HepG2 (cell line): Measurements from ENCODE around the gene PHTF2. TPM values are rescaled to one million over a fixed set of nuclear protein-coding genes. Genes with fewer than 3 reads are reported as not detected.

Source experiments
- ATAC-seq: fragments of 200-7000 bp; cut with Tn5 transposase; 3 replicates; pipeline ENCODE4 v1.9.1; 2020; ENCODE audit warnings: mild to moderate bottlenecking, moderate library complexity
- BruUV-seq: library from RNA; stranded (reverse); fragments of 400-500 nt; replicated peaks from 2 replicates; lab custom pipeline; 2021; lab: Mats Ljungman, UMichigan
- CTCF ChIA-PET: fragments of 300-600 bp; formaldehyde crosslinking; extraction: SDS; loops from one replicate; lab custom pipeline; 2021; ENCODE audit warnings: low total read pairs, inconsistent platforms, low intra/inter-chr PET ratio; lab: Yijun Ruan, JAX
- POLR2A ChIA-PET: fragments of 350-600 bp; sonication (Branson Sonifier 250); formaldehyde crosslinking; loops from one replicate; lab custom pipeline; 2020; ENCODE audit warnings: antibody characterized with exemption, inconsistent platforms; lab: Yijun Ruan, JAX
- DNase-seq: peaks from one replicate; pipeline ENCODE4 v3.0.0-alpha.2; 2015; ENCODE audit warnings: low spot score
- FAIRE-seq: peaks from 3 replicates; lab custom pipeline; 2011; peaks lifted over from hg19 to GRCh38; lab: Jason Lieb, UNC
- H2AFZ ChIP-seq: one replicate; pipeline ENCODE4 v1.6.1; 2011; ENCODE audit warnings: low read length, inconsistent platforms
- H3K27ac ChIP-seq: fragments of 300-600 bp; 3 replicates; pipeline ENCODE4 v1.8.0; 2011; ENCODE audit warnings: mixed run types, mild to moderate bottlenecking, mixed read lengths, low read length, inconsistent platforms; ENCODE audit not compliant: insufficient read depth; ENCODE audit errors: extremely low read length
- H3K27me3 ChIP-seq, 2 experiments: fragments of 200-600 bp in 1 of 2; 2 replicates in 1 of 2; 3 replicates in 1 of 2; pipeline versions ENCODE4 v1.6.0 to v1.8.0; 2011; ENCODE audit warnings: low read length in 2 of 2, mild to moderate bottlenecking in 2 of 2, moderate library complexity in 2 of 2, inconsistent platforms in 1 of 2; ENCODE audit not compliant: insufficient read depth in 2 of 2, control insufficient read depth in 1 of 2
- H3K36me3 ChIP-seq, 2 experiments: fragments of 200-600 bp in 1 of 2; replicated peaks in 1 of 2; 2 replicates in 1 of 2; 3 replicates in 1 of 2; pipeline versions ENCODE4 v1.5.1 to v1.8.0; 2011; ENCODE audit warnings: low read length in 2 of 2, inconsistent platforms in 1 of 2; ENCODE audit not compliant: insufficient read depth in 2 of 2, control insufficient read depth in 1 of 2
- H3K4me1 ChIP-seq: 2 replicates; pipeline ENCODE4 v1.5.1; 2012; ENCODE audit warnings: low read length, inconsistent platforms; ENCODE audit not compliant: insufficient read depth
- H3K4me2 ChIP-seq: 2 replicates; pipeline ENCODE4 v1.6.0; 2011; ENCODE audit warnings: low read depth, low read length, inconsistent platforms
- H3K4me3 ChIP-seq, 3 experiments: fragments of 200-600 bp in 1 of 3; sonication (generic), shearing (Covaris generic) in 1 of 3; replicated peaks in 1 of 3; 2 replicates each; pipeline ENCODE4 v1.5.1; 2011 to 2016; ENCODE audit warnings: low read length in 3 of 3, inconsistent platforms in 2 of 3, low read depth in 2 of 3, mild to moderate bottlenecking in 2 of 3, control low read depth in 1 of 3, mixed read lengths in 1 of 3; ENCODE audit not compliant: insufficient read depth in 1 of 3
- H3K79me2 ChIP-seq: one replicate; pipeline ENCODE4 v1.6.1; 2011; ENCODE audit warnings: low read length, inconsistent platforms; ENCODE audit not compliant: insufficient read depth
- H3K9ac ChIP-seq: 2 replicates; pipeline ENCODE4 v1.6.0; 2011; ENCODE audit warnings: mild to moderate bottlenecking, low read depth, low read length, inconsistent platforms; ENCODE audit not compliant: insufficient read depth
- H3K9me3 ChIP-seq: 2 replicates; pipeline ENCODE4 v1.5.1; 2012; ENCODE audit warnings: mild to moderate bottlenecking, low read length
- H4K20me1 ChIP-seq: 2 replicates; pipeline ENCODE4 v1.6.0; 2011; ENCODE audit warnings: inconsistent platforms, mild to moderate bottlenecking, low read length, moderate library complexity; ENCODE audit not compliant: insufficient read depth
- BRCA1 ChIP-seq: sonication (generic); formaldehyde crosslinking; IDR thresholded peaks from 2 replicates; pipeline ENCODE4 v1.4.0; 2020; ENCODE audit warnings: missing genetic modification reagents
- CBX5 ChIP-seq: sonication (generic); formaldehyde crosslinking; IDR thresholded peaks from 2 replicates; pipeline ENCODE4 v1.4.0; 2020; ENCODE audit warnings: missing genetic modification reagents, borderline replicate concordance
- GLI4 ChIP-seq: sonication (generic); formaldehyde crosslinking; IDR thresholded peaks from 2 replicates; pipeline ENCODE4 v1.5.1; 2020; ENCODE audit warnings: missing genetic modification reagents, mild to moderate bottlenecking, moderate library complexity, borderline replicate concordance
- MAFK ChIP-seq, 2 experiments: IDR thresholded peaks in 1 of 2; conservative IDR thresholded peaks in 1 of 2; 2 replicates each; pipeline ENCODE4 v1.6.1; 2011; ENCODE audit warnings: improper control_type of control experiment in 2 of 2, low read length in 2 of 2
- MEIS1 ChIP-seq: sonication (generic); formaldehyde crosslinking; IDR thresholded peaks from 2 replicates; pipeline ENCODE4 v1.9.0; 2021; ENCODE audit warnings: mild to moderate bottlenecking, missing genetic modification reagents, moderate library complexity, borderline replicate concordance
- PHF8 ChIP-seq: sonication (generic); formaldehyde crosslinking; IDR thresholded peaks from 2 replicates; pipeline ENCODE4 v1.5.0; 2020; ENCODE audit warnings: missing genetic modification reagents
- SP140L ChIP-seq: sonication (generic); formaldehyde crosslinking; IDR thresholded peaks from 2 replicates; pipeline ENCODE4 v1.4.0; 2020; ENCODE audit warnings: missing genetic modification reagents, borderline replicate concordance
- XRCC5 ChIP-seq: fragments of 200-400 bp; formaldehyde crosslinking; optimal IDR thresholded peaks from 2 replicates; pipeline ENCODE3; 2017; ENCODE audit warnings: mild to moderate bottlenecking, low read length
- ZNF207 ChIP-seq: fragments of 450-650 bp; IDR thresholded peaks from 2 replicates; pipeline ENCODE4 v1.6.1; 2016; ENCODE audit warnings: antibody characterized with exemption, borderline replicate concordance
- ZNF557 ChIP-seq: sonication (generic); formaldehyde crosslinking; IDR thresholded peaks from 2 replicates; pipeline ENCODE4 v1.4.0; 2020; ENCODE audit warnings: missing genetic modification reagents
- ZNF772 ChIP-seq: sonication (generic); formaldehyde crosslinking; IDR thresholded peaks from 2 replicates; pipeline ENCODE4 v1.5.0; 2020; ENCODE audit warnings: mild to moderate bottlenecking, missing genetic modification reagents
- ZSCAN20 ChIP-seq: sonication (generic); formaldehyde crosslinking; IDR thresholded peaks from 2 replicates; pipeline ENCODE4 v1.4.0; 2020; ENCODE audit warnings: missing genetic modification reagents, mild to moderate bottlenecking, borderline replicate concordance
- WGBS: methylation state at CpG from one replicate; pipeline ENCODE4 v1.1.6; 2017; ENCODE audit warnings: low lambda C conversion rate; 5-methylcytosine and 5-hydroxymethylcytosine counted together
- in situ Hi-C: cut with HindIII; loops from 2 replicates; pipeline ENCODE4 v1.10.0; 2017; ENCODE audit warnings: low pct_unique_long_range_greater_than_20kb; ENCODE audit not compliant: extremely low pct_ligation_motif_present
- intact Hi-C: fragments of 100-400 bp; cut with micrococcal nuclease; formaldehyde crosslinking; loops from one replicate; pipeline ENCODE4 v1.10.0; 2022; ENCODE audit not compliant: unreplicated experiment
- polyA plus RNA-seq, 8 experiments: library from polyadenylated mRNA; depleted of rRNA in 3 of 8; stranded (reverse) in 7 of 8; unstranded in 1 of 8; fragments of >200 nt; fragmentation: Illumina TruSeq in 4 of 8; extraction: Trizol in 4 of 8; gene quantifications; 2 replicates each; pipeline versions ENCODE4 v1.2.1 to v1.2.3, GENCODE V29; 2011 to 2016; ENCODE audit warnings: low read depth in 4 of 8, missing spikeins in 1 of 8, mixed read lengths in 1 of 8; ENCODE audit not compliant: insufficient read depth in 1 of 8
- total RNA-seq, 5 experiments: library from RNA; depleted of rRNA; stranded (reverse); fragments of >200 nt; fragmentation: Illumina TruSeq; extraction: Trizol; gene quantifications; 2 replicates each; pipeline ENCODE4 v1.2.3, GENCODE V29; 2016; ENCODE audit warnings: low read depth in 1 of 5
- TF ChIP-seq, protein P1 (sequence below): sonication (generic); formaldehyde crosslinking; IDR thresholded peaks from 2 replicates; pipeline ENCODE4 v1.4.0; 2020; ENCODE audit warnings: mild to moderate bottlenecking, missing genetic modification reagents
- TF ChIP-seq, protein P2 (sequence below): sonication (generic); formaldehyde crosslinking; IDR thresholded peaks from 2 replicates; pipeline ENCODE4 v1.8.0; 2023; ENCODE audit warnings: mild to moderate bottlenecking, missing genetic modification reagents
- TF ChIP-seq, protein P3 (sequence below): sonication (generic); formaldehyde crosslinking; IDR thresholded peaks from 2 replicates; pipeline ENCODE4 v1.4.0; 2020; ENCODE audit warnings: low read depth, mild to moderate bottlenecking, missing genetic modification reagents

The PHTF2 gene
- total and polyA plus RNA-seq, 2 of the 13 experiments (the other 11 are each of a cell fraction or from before 2014, with no cell fraction given), result 7.4 to 10.2 TPM

DNA sequence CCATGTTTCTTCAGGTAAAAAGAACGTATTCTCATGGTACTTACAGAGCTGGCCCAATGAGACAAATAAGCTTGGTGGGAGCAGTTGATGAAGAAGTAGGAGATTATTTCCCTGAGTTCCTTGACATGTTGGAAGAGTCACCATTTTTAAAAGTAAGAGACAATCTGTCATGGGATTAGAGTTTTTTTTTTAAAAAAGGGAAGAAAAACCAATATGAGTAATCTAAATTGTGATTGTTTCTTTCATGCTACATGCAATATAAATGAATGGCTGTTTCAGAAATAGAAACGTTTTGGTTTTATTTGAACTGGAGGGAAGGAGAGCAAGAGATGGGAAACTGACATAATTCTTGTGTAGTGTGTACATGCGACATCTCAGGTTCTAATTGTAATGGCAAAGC lies 33.1 kb upstream of the PHTF2 start:
- Histone ChIP-seq H3K9me3 (no peaks in the 10 kb centered on the region), H3K4me1 (peaks cover 25% of the 10 kb centered on the region), H3K36me3 (peaks cover 3 to 9% of the 10 kb centered on the region in 2 experiments; a peak in 3 of 5 replicates), H3K27ac (no peak overlapping the region), H4K20me1 (no peaks in the 10 kb centered on the region), H3K79me2 (peaks cover 39% of the 10 kb centered on the region), H3K4me3 (no peak overlapping the region), H2AFZ (no peak overlapping the region), H3K9ac (no peak overlapping the region), H3K4me2 (no peak overlapping the region), H3K27me3 (no peaks in the 10 kb centered on the region)
- FAIRE-seq (no peak), DNase-seq (no peak), ATAC-seq (no peak)
- in situ Hi-C loops (no loop called here), intact Hi-C loops (no loop called here)
- ChIA-PET CTCF (no interaction called here), POLR2A (no interaction called here)
- WGBS, result 85% methylated on average over 3 of the region's 3 CpGs
- TF ChIP-seq ZNF207 (no peak), XRCC5 (no peak), ZSCAN20 (no peak), ZNF772 (no peak), GLI4 (CRISPR knock-in tag) (no peak), SP140L (no peak), MAFK (conservative IDR thresholded peaks at IDR 0.05 in 1 of 2, IDR thresholded peaks at IDR 0.05 in 1 of 2; ENCODE audit: low read length in 2 of 2) (no peak), ZNF557 (CRISPR knock-in tag) (no peak), CBX5 (CRISPR knock-in tag) (no peak), MEIS1 (CRISPR knock-in tag) (no peak), PHF8 (CRISPR knock-in tag) (no peak), BRCA1 (CRISPR knock-in tag) (no peak)
- TF ChIP-seq, protein P1, sequence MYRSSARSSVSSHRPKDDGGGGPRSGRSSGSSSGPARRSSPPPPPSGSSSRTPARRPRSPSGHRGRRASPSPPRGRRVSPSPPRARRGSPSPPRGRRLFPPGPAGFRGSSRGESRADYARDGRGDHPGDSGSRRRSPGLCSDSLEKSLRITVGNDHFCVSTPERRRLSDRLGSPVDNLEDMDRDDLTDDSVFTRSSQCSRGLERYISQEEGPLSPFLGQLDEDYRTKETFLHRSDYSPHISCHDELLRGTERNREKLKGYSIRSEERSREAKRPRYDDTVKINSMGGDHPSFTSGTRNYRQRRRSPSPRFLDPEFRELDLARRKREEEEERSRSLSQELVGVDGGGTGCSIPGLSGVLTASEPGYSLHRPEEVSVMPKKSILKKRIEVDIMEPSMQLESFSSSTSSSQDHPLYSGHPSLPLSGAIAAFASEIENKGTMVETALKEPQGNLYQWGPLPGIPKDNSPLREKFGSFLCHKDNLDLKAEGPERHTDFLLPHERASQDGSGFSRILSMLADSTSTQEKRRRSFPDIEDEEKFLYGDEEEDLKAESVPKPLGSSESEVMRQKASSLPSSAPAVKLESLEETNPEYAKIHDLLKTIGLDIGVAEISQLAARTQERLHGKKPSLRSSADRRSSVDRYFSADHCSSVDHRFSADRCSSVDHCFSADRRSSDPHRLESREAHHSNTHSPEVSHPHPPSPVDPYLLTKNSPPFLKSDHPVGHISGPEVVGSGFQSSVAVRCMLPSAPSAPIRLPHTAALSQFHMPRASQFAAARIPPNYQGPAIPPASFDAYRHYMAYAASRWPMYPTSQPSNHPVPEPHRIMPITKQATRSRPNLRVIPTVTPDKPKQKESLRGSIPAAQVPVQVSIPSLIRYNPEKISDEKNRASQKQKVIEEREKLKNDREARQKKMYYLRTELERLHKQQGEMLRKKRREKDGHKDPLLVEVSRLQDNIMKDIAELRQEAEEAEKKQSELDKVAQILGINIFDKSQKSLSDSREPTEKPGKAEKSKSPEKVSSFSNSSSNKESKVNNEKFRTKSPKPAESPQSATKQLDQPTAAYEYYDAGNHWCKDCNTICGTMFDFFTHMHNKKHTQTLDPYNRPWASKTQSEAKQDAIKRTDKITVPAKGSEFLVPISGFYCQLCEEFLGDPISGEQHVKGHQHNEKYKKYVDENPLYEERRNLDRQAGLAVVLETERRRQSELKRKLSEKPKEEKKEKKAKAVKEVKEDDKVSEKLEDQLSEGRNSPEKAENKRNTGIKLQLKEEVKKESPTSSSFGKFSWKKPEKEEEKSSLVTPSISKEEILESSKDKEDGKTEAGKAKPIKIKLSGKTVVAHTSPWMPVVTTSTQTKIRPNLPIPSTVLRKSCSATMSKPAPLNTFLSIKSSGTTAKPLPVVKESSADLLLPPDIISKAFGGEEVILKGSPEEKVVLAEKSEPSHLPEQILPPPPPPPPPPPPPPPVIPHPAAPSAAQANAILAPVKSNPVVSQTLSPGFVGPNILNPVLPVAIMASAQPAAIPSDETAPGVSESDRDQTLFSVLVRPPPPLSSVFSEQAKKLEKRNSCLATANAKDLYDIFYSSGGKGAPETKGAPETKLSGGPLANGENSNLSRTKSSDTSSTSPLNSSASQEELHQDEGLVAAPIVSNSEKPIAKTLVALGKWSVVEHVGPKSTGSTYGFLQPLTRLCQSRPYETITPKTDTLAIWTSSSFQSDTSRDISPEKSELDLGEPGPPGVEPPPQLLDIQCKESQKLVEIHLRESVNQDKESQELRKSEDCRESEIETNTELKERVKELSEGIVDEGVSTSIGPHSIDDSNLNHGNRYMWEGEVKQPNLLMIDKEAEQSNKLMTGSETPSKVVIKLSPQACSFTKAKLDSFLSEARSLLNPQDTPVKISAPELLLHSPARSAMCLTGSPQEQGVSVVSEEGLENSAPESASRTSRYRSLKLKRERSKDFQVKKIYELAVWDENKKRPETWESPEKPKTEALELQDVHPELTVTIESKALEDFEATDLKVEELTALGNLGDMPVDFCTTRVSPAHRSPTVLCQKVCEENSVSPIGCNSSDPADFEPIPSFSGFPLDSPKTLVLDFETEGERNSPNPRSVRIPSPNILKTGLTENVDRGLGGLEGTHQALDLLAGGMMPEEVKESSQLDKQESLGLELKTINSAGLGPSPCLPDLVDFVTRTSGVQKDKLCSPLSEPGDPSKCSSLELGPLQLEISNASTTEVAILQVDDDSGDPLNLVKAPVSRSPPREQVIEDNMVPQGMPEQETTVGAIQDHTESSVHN, result no peak
- TF ChIP-seq, protein P2, sequence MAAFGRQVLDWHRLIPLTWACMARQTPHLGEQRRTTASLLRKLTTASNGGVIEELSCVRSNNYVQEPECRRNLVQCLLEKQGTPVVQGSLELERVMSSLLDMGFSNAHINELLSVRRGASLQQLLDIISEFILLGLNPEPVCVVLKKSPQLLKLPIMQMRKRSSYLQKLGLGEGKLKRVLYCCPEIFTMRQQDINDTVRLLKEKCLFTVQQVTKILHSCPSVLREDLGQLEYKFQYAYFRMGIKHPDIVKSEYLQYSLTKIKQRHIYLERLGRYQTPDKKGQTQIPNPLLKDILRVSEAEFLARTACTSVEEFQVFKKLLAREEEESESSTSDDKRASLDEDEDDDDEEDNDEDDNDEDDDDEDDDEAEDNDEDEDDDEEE (CRISPR knock-in tag), result no peak
- TF ChIP-seq, protein P3, sequence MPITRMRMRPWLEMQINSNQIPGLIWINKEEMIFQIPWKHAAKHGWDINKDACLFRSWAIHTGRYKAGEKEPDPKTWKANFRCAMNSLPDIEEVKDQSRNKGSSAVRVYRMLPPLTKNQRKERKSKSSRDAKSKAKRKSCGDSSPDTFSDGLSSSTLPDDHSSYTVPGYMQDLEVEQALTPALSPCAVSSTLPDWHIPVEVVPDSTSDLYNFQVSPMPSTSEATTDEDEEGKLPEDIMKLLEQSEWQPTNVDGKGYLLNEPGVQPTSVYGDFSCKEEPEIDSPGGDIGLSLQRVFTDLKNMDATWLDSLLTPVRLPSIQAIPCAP, result no peak
- no TSS peak for BruUV-seq
